K562 (cell line): ENCODE measurements around the gene AMIGO3. TPM values are rescaled to one million over a fixed set of nuclear protein-coding genes. Genes with fewer than 3 reads are reported as not detected.

Experiments
- ARID3A ChIP-seq: IDR thresholded peaks from 2 replicates; pipeline ENCODE4 v1.6.1; 2012; ENCODE audit warnings: low read depth, low read length, improper control_type of control experiment, borderline replicate concordance
- CBX8 ChIP-seq: fragments of 200-600 bp; sonication (generic); IDR thresholded peaks from 2 replicates; pipeline ENCODE4 v1.6.1; 2012; ENCODE audit warnings: borderline replicate concordance, mixed run types, low read depth, mild to moderate bottlenecking, moderate library complexity, mixed read lengths, low read length, control low read depth, inconsistent platforms; ENCODE audit not compliant: poor library complexity, severe bottlenecking; ENCODE audit errors: extremely low read depth
- DLX4 ChIP-seq: fragments of 250-450 bp; sonication (Bioruptor Pico); IDR thresholded peaks from 2 replicates; pipeline ENCODE4 v1.6.1; 2021; ENCODE audit warnings: mild to moderate bottlenecking
- ELF1 ChIP-seq: fragments of 200-800 bp; sonication (Bioruptor generic); IDR thresholded peaks from 2 replicates; pipeline ENCODE4 v1.6.1; 2016; ENCODE audit warnings: missing genetic modification characterization, missing compliant biosample characterization
- FOXA3 ChIP-seq, 2 experiments: fragments of 450-650 bp in 1 of 2; sonication (generic) in 1 of 2; formaldehyde crosslinking; IDR thresholded peaks in 1 of 2; conservative IDR thresholded peaks in 1 of 2; 2 replicates each; pipeline versions ENCODE4 v1.4.0 to v1.8.0; 2020 to 2022; ENCODE audit warnings: mild to moderate bottlenecking in 2 of 2, missing genetic modification reagents in 1 of 2
- GABPA ChIP-seq: fragments of 200-800 bp; sonication (Bioruptor generic); conservative IDR thresholded peaks from 2 replicates; pipeline ENCODE4 v1.6.1; 2016; ENCODE audit warnings: low read depth, missing genetic modification characterization, missing compliant biosample characterization
- GTF2F1 ChIP-seq: IDR thresholded peaks from 2 replicates; pipeline ENCODE4 v1.6.1; 2011; ENCODE audit warnings: low read depth, low read length, improper control_type of control experiment
- HDAC8 ChIP-seq: fragments of 450-650 bp; IDR thresholded peaks from 2 replicates; pipeline ENCODE4 v1.6.1; 2016; ENCODE audit warnings: mild to moderate bottlenecking, missing genetic modification characterization, moderate library complexity, missing compliant biosample characterization
- HEY1 ChIP-seq: fragments of 250-450 bp; sonication (Bioruptor Pico); IDR thresholded peaks from 2 replicates; pipeline ENCODE4 v1.5.0; 2020; ENCODE audit warnings: mild to moderate bottlenecking, moderate library complexity, borderline replicate concordance
- ILK ChIP-seq: fragments of 450-650 bp; IDR thresholded peaks from 2 replicates; pipeline ENCODE4 v1.6.1; 2016; ENCODE audit warnings: missing genetic modification characterization, low read depth, mild to moderate bottlenecking, missing compliant biosample characterization, moderate library complexity, borderline replicate concordance
- IRF9 ChIP-seq: fragments of 450-650 bp; IDR thresholded peaks from 2 replicates; pipeline ENCODE4 v1.6.1; 2016; ENCODE audit warnings: missing biosample characterization, missing genetic modification characterization
- KAT8 ChIP-seq: fragments of 450-650 bp; IDR thresholded peaks from 2 replicates; pipeline ENCODE4 v1.6.1; 2016; ENCODE audit warnings: low read depth, mild to moderate bottlenecking
- MECOM ChIP-seq: fragments of 250-450 bp; sonication (Bioruptor Pico); IDR thresholded peaks from 2 replicates; pipeline ENCODE4 v1.8.0; 2022; ENCODE audit warnings: inconsistent platforms
- MIER1 ChIP-seq: fragments of 450-650 bp; IDR thresholded peaks from 2 replicates; pipeline ENCODE4 v1.6.1; 2016; ENCODE audit warnings: antibody characterized with exemption, mild to moderate bottlenecking, low read depth
- MTA1 ChIP-seq: fragments of 450-650 bp; IDR thresholded peaks from 2 replicates; pipeline ENCODE4 v1.6.1; 2017; ENCODE audit warnings: borderline replicate concordance
- NEUROD1 ChIP-seq: fragments of 150-350 bp; IDR thresholded peaks from 2 replicates; pipeline ENCODE4 v1.6.1; 2014; ENCODE audit warnings: borderline replicate concordance, low read length, low read depth; ENCODE audit not compliant: partially characterized antibody
- NFIC ChIP-seq: fragments of 450-650 bp; IDR thresholded peaks from 2 replicates; pipeline ENCODE4 v1.6.1; 2017; ENCODE audit warnings: mild to moderate bottlenecking, inconsistent platforms
- NFYB ChIP-seq: IDR thresholded peaks from 2 replicates; pipeline ENCODE4 v1.6.1; 2011; ENCODE audit warnings: mild to moderate bottlenecking, moderate library complexity; ENCODE audit not compliant: insufficient read length; ENCODE audit errors: extremely low read depth
- NR2C1 ChIP-seq, 2 experiments: fragments of 450-650 bp; IDR thresholded peaks; 2 replicates each; pipeline ENCODE4 v1.6.1; 2017; ENCODE audit warnings: mild to moderate bottlenecking in 2 of 2, antibody characterized with exemption in 1 of 2, inconsistent platforms in 1 of 2, missing compliant biosample characterization in 1 of 2, missing genetic modification characterization in 1 of 2
- OTX1 ChIP-seq: fragments of 450-650 bp; formaldehyde crosslinking; IDR thresholded peaks from 2 replicates; pipeline ENCODE4 v1.4.0; 2022; ENCODE audit warnings: mild to moderate bottlenecking
- PHB ChIP-seq: fragments of 250-450 bp; sonication (Bioruptor Pico); IDR thresholded peaks from 2 replicates; pipeline ENCODE4 v1.5.0; 2021
- POLR2B ChIP-seq: fragments of 450-650 bp; IDR thresholded peaks from 2 replicates; pipeline ENCODE4 v1.6.1; 2018; ENCODE audit warnings: low read depth; ENCODE audit not compliant: partially characterized antibody
- SUPT5H ChIP-seq: fragments of 450-650 bp; IDR thresholded peaks from 2 replicates; pipeline ENCODE4 v1.6.1; 2016
- TGIF2 ChIP-seq: sonication (generic); formaldehyde crosslinking; IDR thresholded peaks from 2 replicates; pipeline ENCODE4 v1.8.1; 2022; ENCODE audit warnings: mild to moderate bottlenecking, missing genetic modification reagents, moderate library complexity
- XRCC3 ChIP-seq: fragments of 450-650 bp; IDR thresholded peaks from 2 replicates; pipeline ENCODE4 v1.6.1; 2017; ENCODE audit warnings: mild to moderate bottlenecking, moderate library complexity
- ZNF24 ChIP-seq: fragments of 450-650 bp; IDR thresholded peaks from 2 replicates; pipeline ENCODE4 v1.6.1; 2016
- ZNF354B ChIP-seq: fragments of 250-450 bp; sonication (Bioruptor Pico); IDR thresholded peaks from 2 replicates; pipeline ENCODE4 v1.4.0; 2020
- polyA plus RNA-seq, 8 experiments: library from polyadenylated mRNA; depleted of rRNA in 4 of 8; stranded (reverse) in 5 of 8; unstranded in 3 of 8; fragments of >200 nt; fragmentation: Nextera tagmentation in 2 of 8; fragmentation: Illumina TruSeq in 1 of 8; extraction: Ambion mirVana in 2 of 8; extraction: Trizol in 1 of 8; gene quantifications; 2 replicates each; pipeline versions ENCODE4 v1.2.1 to v1.2.3, GENCODE V29; 2011 to 2014; ENCODE audit warnings: inconsistent platforms in 1 of 8, missing spikeins in 1 of 8
- total RNA-seq, 7 experiments: library from RNA; depleted of rRNA in 6 of 7; stranded (reverse); fragments of >200 nt in 6 of 7; fragmentation: Illumina TruSeq in 2 of 7; extraction: Trizol in 2 of 7; gene quantifications; 2 replicates each; pipeline versions ENCODE4 v1.2.1 to v1.2.3, GENCODE V29; 2011 to 2021; ENCODE audit warnings: low replicate concordance in 1 of 7

AMIGO3 gene
- total and polyA plus RNA-seq, 9 of the 15 experiments (the other 6 are each of a cell fraction or from before 2014, with no cell fraction given) = 0.13 to 2.8 (median 0.44) TPM; not detected in 4

GRCh38 chr3:49723628-49724551 lies 4.4 kb upstream of the AMIGO3 start, which contains the start of gene GMPPB (continued):
- TF ChIP-seq FOXA3 (CRISPR knock-in tag; conservative IDR thresholded peaks at IDR 0.05 in 1 of 2, IDR thresholded peaks at IDR 0.05 in 1 of 2) (no peak), KAT8 (no peak), IRF9 (tag) (no peak), MIER1 (no peak), NFIC (no peak), CBX8 (no peak), HDAC8 (tag) (no peak), GABPA (0 out of 2 replicates have a peak, but pooled peaks have one; percentile 20), MTA1 (peak; percentile 96), ZNF354B (CRISPR knock-in tag) (no peak), NEUROD1 (no peak), XRCC3 (no peak), PHB (no peak), ELF1 (tag) (peak; percentile 57; the same call in 1 of the 2 replicates), MECOM (no peak), GTF2F1 (no peak), NR2C1 (IDR thresholded peaks at IDR 0.05) (no peak), NR2C1 (tag; IDR thresholded peaks at IDR 0.05) (no peak), HEY1 (CRISPR knock-in tag) (no peak), NFYB (no peak), SUPT5H (peak; percentile 73), DLX4 (no peak), POLR2B (peak; percentile 61), ZNF24 (no peak), OTX1 (CRISPR knock-in tag) (no peak), ARID3A (no peak), ILK (tag) (no peak), TGIF2 (CRISPR knock-in tag) (no peak)
